Calu3 (cell line): ENCODE data around the gene CCND2. TPM values are rescaled to one million over a fixed set of nuclear protein-coding genes. Genes with fewer than 3 reads are reported as not detected.

Source experiments
- BruUV-seq: library from RNA; stranded (reverse); fragments of 400-500 nt; replicated peaks from 2 replicates; lab custom pipeline; 2021; lab: Mats Ljungman, UMichigan
- CTCF ChIA-PET: fragments of 300-600 bp; sonication (Branson Sonifier 250); formaldehyde crosslinking; loops from one replicate; lab custom pipeline; 2022; ENCODE audit warnings: antibody characterized with exemption; lab: Charles Lee
- DNase-seq: peaks from one replicate; pipeline ENCODE4 v3.0.0; 2022
- H3K27ac Mint-ChIP-seq: one replicate; pipeline ENCODE4 v1.8.0; 2022; ENCODE audit warnings: mixed read lengths; ENCODE audit not compliant: unreplicated experiment
- H3K27me3 Mint-ChIP-seq: one replicate; pipeline ENCODE4 v1.8.0; 2022; ENCODE audit warnings: mixed read lengths; ENCODE audit not compliant: unreplicated experiment
- H3K36me3 Mint-ChIP-seq: one replicate; pipeline ENCODE4 v1.8.0; 2022; ENCODE audit warnings: mild to moderate bottlenecking, moderate library complexity, mixed read lengths; ENCODE audit not compliant: insufficient read depth, unreplicated experiment
- H3K4me1 Mint-ChIP-seq: one replicate; pipeline ENCODE4 v1.8.0; 2022; ENCODE audit warnings: mild to moderate bottlenecking, low read depth, mixed read lengths; ENCODE audit not compliant: unreplicated experiment
- H3K4me3 Mint-ChIP-seq: one replicate; pipeline ENCODE4 v1.8.0; 2022; ENCODE audit warnings: mild to moderate bottlenecking, low read depth, moderate library complexity, mixed read lengths; ENCODE audit not compliant: unreplicated experiment
- H3K9me3 Mint-ChIP-seq: one replicate; pipeline ENCODE4 v1.8.0; 2022; ENCODE audit warnings: low read depth, mixed read lengths; ENCODE audit not compliant: unreplicated experiment
- CTCF ChIP-seq: fragments of 200-600 bp; IDR thresholded peaks from one replicate; pipeline ENCODE4 v1.8.0; 2022; ENCODE audit warnings: antibody characterized with exemption; ENCODE audit not compliant: unreplicated experiment
- intact Hi-C: fragments of 100-400 bp; cut with micrococcal nuclease; formaldehyde crosslinking; loops from one replicate; pipeline ENCODE4 v1.10.0; 2022; ENCODE audit not compliant: unreplicated experiment
- total RNA-seq: library from RNA; stranded (reverse); gene quantifications from 2 replicates; pipeline ENCODE4 v1.2.3, GENCODE V29; 2022

Gene CCND2
- total RNA-seq, 1 experiment from 2014 or later = 0.07 TPM

GRCh38 chr12:4271717-4272423 lies 1.7 kb upstream of the CCND2 start:
- intact Hi-C loops = loop anchor here (10.0 kb wide), 1 partner anchor 127 kb away; no protein-coding TSS in a partner anchor
- H3K9me3 Mint-ChIP-seq = no peaks in the 10 kb centered on the region
- CTCF ChIA-PET = interaction anchor here (0.7 kb wide), 1 partner anchor 9 kb away, joined by 6 read pairs; no protein-coding TSS in a partner anchor
- no TSS peak for BruUV-seq
- peaks cover 14% of the 10 kb centered on the region for H3K36me3 Mint-ChIP-seq
- H3K27ac Mint-ChIP-seq = no peak overlapping the region
- H3K27me3 Mint-ChIP-seq = peaks cover 97% of the 10 kb centered on the region
- peak overlapping the region; percentile 12 for H3K4me3 Mint-ChIP-seq
- no peak for TF ChIP-seq CTCF
- peaks cover 29% of the 10 kb centered on the region for H3K4me1 Mint-ChIP-seq
- no peak for DNase-seq

- Mint-ChIP-seq H3K27me3 (peaks cover 97% of the 10 kb centered on the region), H3K36me3 (peaks cover 14% of the 10 kb centered on the region), H3K27ac (peak overlapping the region; percentile 27), H3K4me3 (peak overlapping the region; percentile 83), H3K9me3 (no peaks in the 10 kb centered on the region), H3K4me1 (peaks cover 34% of the 10 kb centered on the region)
- no peak for TF ChIP-seq CTCF
- DNase-seq = no peak
- CTCF ChIA-PET = interaction anchor here (0.7 to 1.4 kb wide), 2 partner anchors 8 to 25 kb away, joined by 3 to 6 read pairs; no protein-coding TSS in a partner anchor
- intact Hi-C loops = loop anchor here (10.0 kb wide), 1 partner anchor 128 kb away; no protein-coding TSS in a partner anchor
- no TSS peak for BruUV-seq
These were observed 914 bp upstream of the CCND2 start for GRCh38 chr12:4272424-4273272.

GRCh38 chr12:4273273-4273651 lies 300 bp upstream of the CCND2 start:
- no TSS peak for BruUV-seq
- no peaks in the 10 kb centered on the region for H3K9me3 Mint-ChIP-seq
- peak overlapping the region; percentile 27 for H3K27ac Mint-ChIP-seq
- CTCF ChIA-PET = interaction anchor here (1.4 kb wide), 1 partner anchor 26 kb away, joined by 3 read pairs; no protein-coding TSS in a partner anchor
- peaks cover 14% of the 10 kb centered on the region for H3K36me3 Mint-ChIP-seq
- peaks cover 34% of the 10 kb centered on the region for H3K4me1 Mint-ChIP-seq
- peaks cover 97% of the 10 kb centered on the region for H3K27me3 Mint-ChIP-seq
- TF ChIP-seq CTCF = no peak
- intact Hi-C loops = loop anchor here (10.0 kb wide), 1 partner anchor 128 kb away; no protein-coding TSS in a partner anchor
- no peak for DNase-seq
- H3K4me3 Mint-ChIP-seq = peak overlapping the region; percentile 83

GRCh38 chr12:4274396-4275015 lies 944 bp downstream of the CCND2 start:
- DNase-seq = no peak
- peaks cover 97% of the 10 kb centered on the region for H3K27me3 Mint-ChIP-seq
- H3K36me3 Mint-ChIP-seq = peaks cover 14% of the 10 kb centered on the region
- intact Hi-C loops = loop anchor here (5.0 to 10.0 kb wide), 2 partner anchors 130 to 237 kb away; no protein-coding TSS in a partner anchor
- H3K9me3 Mint-ChIP-seq = no peaks in the 10 kb centered on the region
- H3K27ac Mint-ChIP-seq = no peak overlapping the region
- TF ChIP-seq CTCF = no peak
- peak overlapping the region; percentile 83 for H3K4me3 Mint-ChIP-seq
- BruUV-seq = no TSS peak
- peaks cover 34% of the 10 kb centered on the region for H3K4me1 Mint-ChIP-seq
- CTCF ChIA-PET = interaction anchor here (0.6 kb wide), 1 partner anchor 43 kb away, joined by 3 read pairs; no protein-coding TSS in a partner anchor
